OCI-LY7 (cell line): ENCODE results near the gene EYS. TPM values are rescaled to one million over a fixed set of nuclear protein-coding genes. Genes with fewer than 3 reads are reported as not detected.
"Not testable (repeated sequence)": the region's sequence is repeated elsewhere in the genome, so short reads cannot be mapped to it uniquely, and the experiment has no call there.

Source experiments
- BruUV-seq: library from RNA; stranded (reverse); fragments of 400-500 nt; replicated peaks from 2 replicates; lab custom pipeline; 2021; lab: Mats Ljungman, UMichigan
- CTCF ChIA-PET: fragments of 300-600 bp; sonication (Branson Sonifier 250); formaldehyde crosslinking; loops from one replicate; lab custom pipeline; 2022; ENCODE audit warnings: antibody characterized with exemption; ENCODE audit not compliant: unreplicated experiment; lab: Charles Lee
- POLR2A ChIA-PET: fragments of 300-600 bp; sonication (Branson Sonifier 250); formaldehyde crosslinking; loops from one replicate; lab custom pipeline; 2022; ENCODE audit warnings: antibody characterized with exemption; lab: Charles Lee
- DNase-seq: peaks from one replicate; pipeline ENCODE4 v3.0.0-alpha.2; 2015; ENCODE audit warnings: low spot score
- H2AFZ ChIP-seq: fragments of 200-600 bp; sonication (generic), shearing (Covaris generic); 2 replicates; pipeline ENCODE4 v1.6.1; 2014; ENCODE audit warnings: mild to moderate bottlenecking, antibody characterized with exemption, low read length, moderate library complexity
- H3K27ac ChIP-seq: fragments of 200-600 bp; sonication (generic); 2 replicates; pipeline ENCODE4 v1.5.1; 2014; ENCODE audit warnings: mixed run types, low read depth, mild to moderate bottlenecking, moderate library complexity, low read length, inconsistent platforms; ENCODE audit not compliant: poor library complexity, severe bottlenecking
- H3K36me3 ChIP-seq: fragments of 200-600 bp; sonication (generic); 2 replicates; pipeline ENCODE4 v1.6.1; 2014; ENCODE audit warnings: mild to moderate bottlenecking, antibody characterized with exemption, low read length, moderate library complexity, mixed read lengths; ENCODE audit not compliant: insufficient read depth
- H3K4me1 ChIP-seq: fragments of 200-600 bp; sonication (generic); 2 replicates; pipeline ENCODE4 v1.5.1; 2014; ENCODE audit warnings: mild to moderate bottlenecking, low read length; ENCODE audit not compliant: insufficient read depth, poor library complexity, severe bottlenecking
- H3K4me2 ChIP-seq: fragments of 200-600 bp; sonication (generic); 2 replicates; pipeline ENCODE4 v1.6.1; 2014; ENCODE audit warnings: mild to moderate bottlenecking, low read length
- H3K4me3 ChIP-seq: fragments of 200-600 bp; sonication (generic); 2 replicates; pipeline ENCODE4 v1.5.1; 2014; ENCODE audit warnings: mild to moderate bottlenecking, low read depth, low read length; ENCODE audit not compliant: poor library complexity, severe bottlenecking
- H3K79me2 ChIP-seq: fragments of 200-600 bp; sonication (generic); 2 replicates; pipeline ENCODE4 v1.6.1; 2016; ENCODE audit warnings: low read depth, mild to moderate bottlenecking, low read length, moderate library complexity, mixed read lengths; ENCODE audit not compliant: insufficient read depth
- H3K9me2 ChIP-seq: fragments of 200-600 bp; sonication (generic); 2 replicates; pipeline ENCODE4 v1.6.1; 2016; ENCODE audit warnings: mild to moderate bottlenecking, low read length, mixed read lengths; ENCODE audit not compliant: insufficient read depth
- H3K9me3 ChIP-seq: fragments of 200-600 bp; sonication (generic); 2 replicates; pipeline ENCODE4 v1.6.1; 2014; ENCODE audit warnings: mild to moderate bottlenecking, mixed run types, low read length, mixed read lengths
- H4K20me1 ChIP-seq: fragments of 200-600 bp; sonication (generic); 2 replicates; pipeline ENCODE4 v1.6.1; 2014; ENCODE audit warnings: mild to moderate bottlenecking, antibody characterized with exemption, low read length, moderate library complexity, mixed read lengths; ENCODE audit not compliant: insufficient read depth
- CTCF ChIP-seq: fragments of 200-600 bp; sonication (generic); conservative IDR thresholded peaks from 2 replicates; pipeline ENCODE4 v1.5.1; 2014; ENCODE audit warnings: mild to moderate bottlenecking, antibody characterized with exemption, low read length, moderate library complexity, mixed read lengths
- EZH2phosphoT487 ChIP-seq: fragments of 200-600 bp; sonication (generic); IDR thresholded peaks from 2 replicates; pipeline ENCODE4 v1.6.1; 2018; ENCODE audit warnings: low read depth, borderline replicate concordance, mild to moderate bottlenecking, mixed run types, antibody characterized with exemption, low read length, moderate library complexity, mixed read lengths
- intact Hi-C: fragments of 100-400 bp; cut with micrococcal nuclease; formaldehyde crosslinking; loops from one replicate; pipeline ENCODE4 v1.10.0; 2022; ENCODE audit not compliant: unreplicated experiment
- total RNA-seq, 2 experiments: library from RNA; depleted of rRNA in 1 of 2; stranded (reverse); fragments of >200 nt in 1 of 2; shearing (Covaris generic) in 1 of 2; gene quantifications; 2 replicates each; pipeline ENCODE4 v1.2.3, GENCODE V29; 2014 to 2022

EYS gene
- total RNA-seq, 2 experiments from 2014 or later, result not detected

GRCh38 chr6:63963769-63964315, 1743.2 kb downstream of the EYS start:
- no TSS peak for BruUV-seq
- ChIA-PET CTCF (no interaction called here), POLR2A (interaction anchor here (0.5 kb wide), 1 partner anchor 10 kb away, joined by 3 read pairs; no protein-coding TSS in a partner anchor)
- no peak for DNase-seq
- Histone ChIP-seq H3K4me3 (no peak overlapping the region), H3K79me2 (no peaks in the 10 kb centered on the region), H2AFZ (no peak overlapping the region), H3K4me1 (no peaks in the 10 kb centered on the region), H3K9me3 (no peaks in the 10 kb centered on the region), H3K4me2 (no peak overlapping the region), H3K27ac (no peak overlapping the region), H4K20me1 (no peaks in the 10 kb centered on the region), H3K36me3 (no peaks in the 10 kb centered on the region), H3K9me2 (no peaks in the 10 kb centered on the region)
- intact Hi-C loops, result no loop called here
- no peak; the same call in 1 of the 2 replicates for TF ChIP-seq CTCF
- TF ChIP-seq EZH2phosphoT487, result no peak

DNA sequence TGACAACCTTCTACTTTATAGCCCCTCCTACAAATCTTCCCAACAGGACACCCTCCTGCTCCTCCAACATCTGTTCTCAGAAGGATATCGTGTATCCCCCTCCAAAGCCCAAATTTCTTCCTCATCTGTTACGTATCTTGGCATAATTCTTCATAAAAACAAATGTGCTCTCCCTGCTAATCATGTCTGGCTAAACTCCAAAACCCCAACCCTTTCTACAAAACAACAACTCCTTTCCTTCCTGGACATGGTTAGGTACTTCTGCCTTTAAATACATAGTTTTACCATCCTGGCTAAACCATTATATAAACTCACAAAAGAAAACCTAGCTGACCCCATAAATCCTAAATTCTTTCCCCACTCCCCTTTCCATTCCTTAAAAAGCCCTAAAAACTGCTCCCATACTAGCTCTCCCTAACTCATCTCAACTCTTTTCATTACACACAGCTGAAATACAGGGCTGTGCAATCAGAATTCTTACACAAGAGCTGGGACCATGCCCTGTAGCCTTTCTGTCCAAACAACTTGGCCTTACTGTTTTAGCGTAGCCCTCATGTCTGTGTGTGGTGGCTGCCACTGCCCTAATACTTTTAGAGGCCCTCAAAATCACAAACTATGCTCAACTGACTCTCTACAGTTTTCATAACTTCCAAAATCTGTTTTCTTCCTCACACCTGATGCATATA, 1753.5 kb downstream of the EYS start:
- H3K4me2 ChIP-seq, H3K27ac ChIP-seq, H3K9me3 ChIP-seq, H3K4me3 ChIP-seq, BruUV-seq, H3K9me2 ChIP-seq, POLR2A ChIA-PET, H3K4me1 ChIP-seq, H3K36me3 ChIP-seq, intact Hi-C loops, H2AFZ ChIP-seq, DNase-seq, CTCF ChIA-PET, H3K79me2 ChIP-seq, H4K20me1 ChIP-seq: not testable (repeated sequence)

GRCh38 chr6:63947792-63948529, 1759.1 kb downstream of the EYS start:
- no peak overlapping the region for H3K4me2 ChIP-seq
- TF ChIP-seq EZH2phosphoT487 (no peak), CTCF (no peak)
- no peaks in the 10 kb centered on the region for H3K9me3 ChIP-seq
- no peak overlapping the region for H3K27ac ChIP-seq
- no peaks in the 10 kb centered on the region for H3K9me2 ChIP-seq
- no peaks in the 10 kb centered on the region for H3K4me1 ChIP-seq
- H3K4me3 ChIP-seq, result no peak overlapping the region
- H2AFZ ChIP-seq, result no peak overlapping the region
- intact Hi-C loops, result no loop called here
- BruUV-seq, result no TSS peak
- ChIA-PET CTCF (no interaction called here), POLR2A (no interaction called here)
- H3K36me3 ChIP-seq, result no peaks in the 10 kb centered on the region
- no peaks in the 10 kb centered on the region for H4K20me1 ChIP-seq
- no peaks in the 10 kb centered on the region for H3K79me2 ChIP-seq
- no peak for DNase-seq
